T-helper 1 cell treated with Interleukin-12 subunit alpha and Interleukin-12 subunit beta and Interleukin-4 antibody, amounts not matched to agents 30 μg/mL and 1 μg/mL, for 36 hours (primary cell): ENCODE results near the gene ZNF362.
A peak's percentile ranks its signal among the peaks of the same experiment; 100 is the strongest.

Experiments
- H3K27ac Mint-ChIP-seq: one replicate; pipeline ENCODE4 v1.8.0; 2021; ENCODE audit warnings: mild to moderate bottlenecking, mixed read lengths
- H3K27me3 Mint-ChIP-seq: one replicate; pipeline ENCODE4 v1.8.0; 2021; ENCODE audit warnings: low read depth, mixed read lengths
- H3K36me3 Mint-ChIP-seq: one replicate; pipeline ENCODE4 v1.8.0; 2021; ENCODE audit warnings: low read depth, mixed read lengths
- H3K4me1 Mint-ChIP-seq: one replicate; pipeline ENCODE4 v1.8.0; 2021; ENCODE audit warnings: low read depth, mixed read lengths
- H3K4me3 Mint-ChIP-seq: one replicate; pipeline ENCODE4 v1.8.0; 2021; ENCODE audit warnings: mild to moderate bottlenecking, moderate library complexity, mixed read lengths
- H3K9me3 Mint-ChIP-seq: one replicate; pipeline ENCODE4 v1.8.0; 2021; ENCODE audit warnings: mixed read lengths

Gene ZNF362

DNA sequence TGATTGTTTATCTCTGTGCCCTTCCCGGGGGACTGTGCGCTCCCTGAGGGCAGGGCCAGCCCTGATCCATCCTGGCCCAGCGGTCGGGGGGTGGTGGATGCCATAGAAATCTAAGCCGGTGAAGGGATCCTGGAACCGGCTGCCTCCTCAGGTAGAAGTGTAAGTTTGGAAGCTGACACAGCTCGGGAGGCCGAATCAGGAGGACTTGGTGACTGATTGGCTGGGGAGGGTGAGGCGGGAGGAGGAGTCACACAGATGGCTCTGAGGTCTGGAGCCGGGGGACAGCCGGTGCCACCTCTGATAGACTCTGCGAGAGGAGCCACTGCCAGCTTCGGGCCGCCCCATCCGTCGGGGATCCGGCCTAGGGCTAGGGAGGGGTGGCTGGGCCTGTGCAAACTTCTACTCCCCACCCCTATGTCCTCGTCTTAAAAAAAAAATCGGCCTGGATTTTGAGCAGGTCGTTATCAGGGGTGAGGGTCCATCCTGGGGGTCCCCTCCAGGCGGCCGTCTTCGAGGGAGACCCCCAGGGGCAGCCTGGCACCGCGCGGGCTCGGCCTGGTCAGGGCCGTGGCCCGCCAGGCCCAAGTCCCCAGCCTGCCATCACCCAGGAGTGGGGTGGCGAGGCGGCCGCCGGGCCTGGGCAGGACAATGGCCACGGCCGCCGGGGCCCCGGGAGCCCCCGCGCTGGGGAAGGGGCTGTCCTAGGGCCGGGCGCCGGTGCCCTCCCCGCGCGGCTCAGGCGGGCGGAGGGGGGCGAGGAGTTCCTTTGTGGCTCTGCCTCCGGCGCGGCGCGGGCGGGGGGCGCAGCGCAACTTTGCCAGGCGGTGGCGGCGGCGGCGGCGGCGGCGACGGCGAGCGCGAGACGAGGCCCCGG lies 708 bp upstream of the ZNF362 start:
- Mint-ChIP-seq H3K4me3 (peak overlapping the region; percentile 68), H3K9me3 (no peaks in the 10 kb centered on the region), H3K4me1 (peaks cover 16% of the 10 kb centered on the region), H3K27me3 (peaks cover 15% of the 10 kb centered on the region), H3K36me3 (peaks cover 7% of the 10 kb centered on the region), H3K27ac (peak overlapping the region; percentile 45)

DNA sequence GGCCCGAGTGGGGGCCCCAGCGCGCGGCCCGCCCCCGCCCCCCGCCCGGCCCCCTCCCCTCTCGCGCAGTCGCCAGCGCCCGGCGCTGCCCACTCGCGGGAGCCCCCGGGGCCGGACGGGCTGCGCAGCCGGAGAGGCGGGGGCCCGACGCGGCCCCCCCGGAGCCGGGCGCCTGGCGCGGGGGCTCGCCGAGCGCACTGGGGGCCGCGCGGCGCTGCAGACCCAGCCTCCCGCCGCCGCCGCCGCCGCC lies 146 bp upstream of the ZNF362 start:
- Mint-ChIP-seq H3K4me3 (no peak overlapping the region), H3K27me3 (peaks cover 11% of the 10 kb centered on the region), H3K36me3 (peaks cover 7% of the 10 kb centered on the region), H3K4me1 (peaks cover 19% of the 10 kb centered on the region), H3K9me3 (no peaks in the 10 kb centered on the region), H3K27ac (no peak overlapping the region)

DNA sequence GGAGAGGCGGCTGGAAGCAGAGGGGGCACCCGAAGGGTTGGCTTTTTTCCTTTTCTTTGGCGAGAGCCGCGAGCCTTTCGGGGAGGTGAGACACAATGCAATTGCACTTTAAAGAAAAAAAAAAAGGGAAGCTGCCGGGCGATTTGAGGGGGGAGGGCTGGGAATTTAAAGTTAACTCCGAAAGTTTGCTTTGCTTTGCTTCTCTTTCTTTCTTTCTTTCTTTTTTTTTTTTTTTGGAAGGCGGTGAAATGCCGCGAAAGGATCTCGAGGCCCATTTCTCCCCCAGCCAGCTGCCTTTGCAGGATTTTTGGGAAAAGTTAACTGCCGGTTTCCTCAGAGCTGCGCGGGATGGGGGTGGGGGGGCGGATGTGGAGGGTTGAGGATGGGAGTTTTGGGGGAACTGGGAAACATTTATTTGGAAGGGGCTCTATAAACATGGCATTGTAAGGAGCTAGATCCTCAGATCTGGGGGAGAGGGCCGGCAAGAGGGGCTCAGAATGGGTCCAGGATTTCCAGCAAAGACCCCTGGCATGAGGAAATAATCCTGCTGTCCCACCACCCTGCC lies 997 bp downstream of the ZNF362 start:
- H3K27me3 Mint-ChIP-seq = peaks cover 5% of the 10 kb centered on the region
- peaks cover 7% of the 10 kb centered on the region for H3K36me3 Mint-ChIP-seq
- peaks cover 25% of the 10 kb centered on the region for H3K4me1 Mint-ChIP-seq
- no peaks in the 10 kb centered on the region for H3K9me3 Mint-ChIP-seq
- peak overlapping the region; percentile 96 for H3K4me3 Mint-ChIP-seq
- peak overlapping the region; percentile 96 for H3K27ac Mint-ChIP-seq

DNA sequence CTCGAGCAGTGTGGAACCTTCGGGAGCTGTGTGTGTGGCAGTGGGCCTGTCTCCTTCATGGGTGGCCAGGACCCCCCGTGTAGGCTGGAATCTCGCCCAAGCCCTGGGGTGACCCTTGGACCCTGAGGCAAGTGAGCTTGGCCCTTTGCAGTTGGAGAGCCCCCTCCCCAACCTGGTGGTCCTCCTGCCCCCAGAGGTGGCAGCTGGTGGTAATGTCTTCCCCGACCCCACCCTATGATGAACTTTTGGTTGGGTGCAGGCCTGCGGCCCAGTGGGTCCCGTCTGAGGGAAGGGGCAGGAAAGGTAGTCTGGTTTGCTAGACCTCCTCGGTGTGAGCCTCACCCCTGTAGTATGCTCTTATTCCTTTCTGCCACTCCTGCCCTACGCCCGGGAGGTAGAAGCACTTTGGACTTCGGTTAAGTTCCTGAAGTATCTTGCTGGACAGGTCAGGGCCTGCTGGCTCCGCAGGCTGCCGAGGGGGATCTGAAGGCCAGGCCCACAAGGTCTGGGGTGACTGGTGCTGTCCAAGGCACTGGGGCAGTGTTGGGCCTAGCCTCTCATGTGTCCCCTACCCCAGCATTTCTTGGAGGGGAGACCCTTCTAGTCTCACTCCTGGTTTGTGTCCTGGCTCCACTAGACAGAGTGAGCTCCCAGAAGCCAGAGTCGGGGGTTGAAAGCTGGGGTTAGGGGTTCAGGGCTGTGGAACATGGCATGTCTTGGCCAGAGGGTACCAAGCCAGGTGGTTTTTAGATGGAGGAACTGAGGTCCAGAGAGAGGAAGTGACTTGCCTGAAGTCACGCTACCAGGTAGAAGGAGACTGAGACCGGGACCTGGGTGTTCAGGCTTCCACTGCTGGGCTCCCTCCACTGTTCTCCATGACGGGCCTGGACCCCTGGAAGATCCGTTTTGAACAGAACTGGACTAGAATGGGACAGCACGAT lies 1.8 kb downstream of the ZNF362 start:
- Mint-ChIP-seq H3K9me3 (no peaks in the 10 kb centered on the region), H3K36me3 (peaks cover 7% of the 10 kb centered on the region), H3K4me3 (peak overlapping the region; percentile 96), H3K4me1 (peaks cover 25% of the 10 kb centered on the region), H3K27me3 (peaks cover 5% of the 10 kb centered on the region), H3K27ac (peak overlapping the region; percentile 96)

DNA sequence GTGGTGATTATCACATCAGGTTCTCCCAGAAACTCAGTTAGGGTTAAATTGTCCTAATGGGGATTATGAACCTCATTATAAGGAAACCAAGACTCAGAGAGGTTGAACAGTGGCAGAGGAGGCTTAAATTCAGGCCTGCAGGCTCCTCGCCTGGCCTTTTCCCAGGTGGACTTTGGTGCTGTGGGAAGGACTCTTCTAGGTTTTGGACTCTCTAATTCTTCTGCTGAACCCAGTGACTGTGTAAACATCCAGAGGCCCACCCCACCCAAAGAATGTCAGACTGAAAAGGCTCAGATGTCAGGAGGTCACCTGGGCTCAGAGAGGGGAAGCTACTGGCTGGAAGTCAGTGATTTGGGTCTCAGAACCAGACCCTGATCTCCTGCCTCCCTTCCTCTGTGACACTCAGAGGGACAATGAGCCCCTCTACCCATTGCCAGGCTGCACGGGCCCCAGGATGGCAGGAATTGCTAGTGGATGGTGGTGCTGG lies 2.5 kb downstream of the ZNF362 start:
- H3K27me3 Mint-ChIP-seq = peaks cover 5% of the 10 kb centered on the region
- peaks cover 25% of the 10 kb centered on the region for H3K4me1 Mint-ChIP-seq
- H3K4me3 Mint-ChIP-seq = peak overlapping the region; percentile 10
- no peaks in the 10 kb centered on the region for H3K9me3 Mint-ChIP-seq
- H3K36me3 Mint-ChIP-seq = peaks cover 7% of the 10 kb centered on the region
- no peak overlapping the region for H3K27ac Mint-ChIP-seq

DNA sequence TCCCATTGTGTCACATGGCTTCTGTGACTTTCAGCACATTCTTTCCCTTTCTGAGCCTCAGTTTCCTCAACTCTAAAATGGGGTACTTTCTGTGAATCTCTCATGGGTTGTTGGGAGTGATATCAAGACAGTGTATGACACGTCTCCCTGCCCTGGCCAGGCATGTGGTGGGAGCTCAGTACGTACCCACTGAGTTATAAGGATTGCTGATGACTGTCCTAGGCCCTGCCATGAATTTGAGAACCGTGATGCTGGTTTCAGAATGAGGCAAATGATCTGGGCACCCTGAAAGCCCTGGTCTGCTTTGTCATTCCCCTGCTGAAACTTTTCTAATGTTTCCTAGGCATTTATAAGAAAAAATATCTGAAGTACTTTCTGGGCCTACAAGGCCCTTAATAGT lies 3.6 kb downstream of the ZNF362 start:
- H3K4me1 Mint-ChIP-seq = peaks cover 24% of the 10 kb centered on the region
- H3K36me3 Mint-ChIP-seq = peaks cover 6% of the 10 kb centered on the region
- H3K27ac Mint-ChIP-seq = no peak overlapping the region
- no peak overlapping the region for H3K4me3 Mint-ChIP-seq
- no peaks in the 10 kb centered on the region for H3K9me3 Mint-ChIP-seq
- H3K27me3 Mint-ChIP-seq = peaks cover under 1% of the 10 kb centered on the region

GRCh38 chr1:33260439-33260838 lies 4.1 kb downstream of the ZNF362 start:
- Mint-ChIP-seq H3K4me1 (peaks cover 23% of the 10 kb centered on the region), H3K4me3 (no peak overlapping the region), H3K27ac (no peak overlapping the region), H3K36me3 (peaks cover 6% of the 10 kb centered on the region), H3K27me3 (no peaks in the 10 kb centered on the region), H3K9me3 (no peaks in the 10 kb centered on the region)

GRCh38 chr1:33261344-33261743 lies 5.1 kb downstream of the ZNF362 start:
- Mint-ChIP-seq H3K9me3 (no peaks in the 10 kb centered on the region), H3K27ac (no peak overlapping the region), H3K4me1 (peaks cover 23% of the 10 kb centered on the region), H3K36me3 (peaks cover 6% of the 10 kb centered on the region), H3K4me3 (no peak overlapping the region), H3K27me3 (no peaks in the 10 kb centered on the region)

DNA sequence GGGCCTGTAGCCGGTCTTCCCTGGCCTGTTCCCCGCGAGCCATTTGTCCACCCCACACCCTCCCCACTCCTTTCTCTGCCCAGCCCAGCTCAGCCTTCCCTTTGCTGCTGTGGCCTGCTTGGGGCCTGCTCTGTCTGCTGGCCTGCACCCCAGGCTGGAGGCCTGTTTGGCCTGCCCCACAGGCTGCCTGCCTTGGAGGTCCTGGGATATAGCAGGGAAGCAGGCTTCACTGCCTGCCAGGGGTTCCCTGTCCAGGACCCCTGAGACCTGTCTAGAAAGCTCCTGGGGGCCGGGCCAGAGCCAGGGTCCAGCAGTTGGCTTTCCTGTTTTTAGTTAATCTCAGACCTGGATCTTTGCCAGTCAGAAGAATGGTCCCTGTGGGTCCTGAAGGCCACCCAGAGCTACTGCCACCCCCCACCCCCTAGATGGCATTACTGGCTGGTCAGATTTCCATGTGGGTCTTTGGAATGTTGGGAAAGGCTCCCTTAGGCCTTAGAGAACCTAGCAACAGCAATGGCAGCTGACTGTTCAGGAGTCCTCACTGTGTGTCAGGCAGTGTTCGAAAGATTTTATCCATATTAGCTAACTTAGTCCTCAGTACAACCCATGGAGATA lies 7.7 kb downstream of the ZNF362 start:
- H3K36me3 Mint-ChIP-seq = peaks cover 2% of the 10 kb centered on the region
- no peak overlapping the region for H3K27ac Mint-ChIP-seq
- H3K4me1 Mint-ChIP-seq = peaks cover 17% of the 10 kb centered on the region
- no peak overlapping the region for H3K4me3 Mint-ChIP-seq
- no peaks in the 10 kb centered on the region for H3K9me3 Mint-ChIP-seq
- no peaks in the 10 kb centered on the region for H3K27me3 Mint-ChIP-seq

GRCh38 chr1:33265780-33266605 lies 9.7 kb downstream of the ZNF362 start:
- Mint-ChIP-seq H3K27me3 (no peaks in the 10 kb centered on the region), H3K9me3 (no peaks in the 10 kb centered on the region), H3K4me3 (no peak overlapping the region), H3K4me1 (peaks cover 8% of the 10 kb centered on the region), H3K36me3 (no peaks in the 10 kb centered on the region), H3K27ac (no peak overlapping the region)

DNA sequence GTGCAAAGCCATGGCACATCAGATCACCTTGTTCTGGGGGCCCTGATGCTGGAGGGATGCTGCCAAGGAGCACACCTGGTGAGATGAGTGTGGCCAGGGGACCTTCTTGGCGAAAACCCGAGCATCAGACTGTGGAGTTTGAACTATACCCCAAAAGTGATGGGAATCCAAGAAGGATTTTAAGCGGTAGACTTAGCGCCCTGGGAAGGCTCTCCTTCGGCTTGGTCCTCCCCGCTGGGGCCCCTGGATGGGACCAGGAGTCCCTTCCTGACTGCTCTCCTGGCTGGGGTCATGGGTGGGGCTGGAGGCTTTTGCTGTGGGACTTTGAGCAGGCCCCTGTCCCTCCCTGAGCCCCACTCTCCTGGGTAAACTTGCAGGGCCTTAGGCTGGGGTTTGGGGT lies 10.5 kb downstream of the ZNF362 start:
- H3K27ac Mint-ChIP-seq = no peak overlapping the region
- no peaks in the 10 kb centered on the region for H3K9me3 Mint-ChIP-seq
- no peak overlapping the region for H3K4me3 Mint-ChIP-seq
- H3K27me3 Mint-ChIP-seq = no peaks in the 10 kb centered on the region
- H3K4me1 Mint-ChIP-seq = no peaks in the 10 kb centered on the region
- H3K36me3 Mint-ChIP-seq = no peaks in the 10 kb centered on the region

- Mint-ChIP-seq H3K4me1 (peaks cover 2% of the 10 kb centered on the region), H3K9me3 (no peaks in the 10 kb centered on the region), H3K27me3 (no peaks in the 10 kb centered on the region), H3K36me3 (no peaks in the 10 kb centered on the region), H3K27ac (no peak overlapping the region), H3K4me3 (no peak overlapping the region)
Observed at GRCh38 chr1:33267468-33268205, 11.3 kb downstream of the ZNF362 start.

DNA sequence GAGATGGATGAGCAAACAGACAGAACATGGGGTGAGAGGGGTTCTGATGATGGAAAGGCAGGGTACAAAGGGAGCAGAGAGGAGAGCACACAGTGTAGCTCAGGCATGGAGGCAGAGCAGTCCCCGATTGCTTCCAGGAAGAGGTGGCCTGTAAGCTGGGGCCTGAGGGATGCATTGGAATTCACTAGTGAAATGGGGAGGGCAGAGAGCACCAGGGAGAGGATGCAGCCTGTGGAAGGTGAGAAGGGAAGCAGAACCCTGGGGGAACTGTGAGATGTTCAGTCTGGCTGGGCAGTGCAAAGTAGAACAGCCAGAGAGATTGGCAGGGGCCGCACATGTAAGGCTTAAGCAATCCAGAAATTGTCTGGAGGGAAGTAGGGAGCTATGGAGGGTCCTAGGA lies 12.2 kb downstream of the ZNF362 start:
- peaks cover 9% of the 10 kb centered on the region for H3K4me1 Mint-ChIP-seq

More for the DNA sequence above, 12.2 kb downstream of the ZNF362 start:
- Mint-ChIP-seq H3K4me3 (no peak overlapping the region), H3K27me3 (no peaks in the 10 kb centered on the region), H3K36me3 (no peaks in the 10 kb centered on the region), H3K27ac (no peak overlapping the region), H3K9me3 (no peaks in the 10 kb centered on the region)
